Psoas muscle (tissue), 8 donors: ENCODE data around the gene GATB. TPM values are rescaled to one million over a fixed set of nuclear protein-coding genes. Genes with fewer than 3 reads are reported as not detected.

Source experiments
- ATAC-seq, 4 donors: fragments of 200-7000 bp; cut with Tn5 transposase; one replicate each; pipeline ENCODE4 v1.9.1; 2020; ENCODE audit warnings: moderate library complexity in 3 of 4, mild to moderate bottlenecking in 2 of 4
- DNase-seq, 2 donors: peaks; one replicate each; pipeline ENCODE4 v3.0.0-alpha.2; 2020
- H3K27ac ChIP-seq: fragments of 200-600 bp; one replicate; pipeline ENCODE4 v1.8.0; 2022
- H3K27me3 ChIP-seq, 3 donors: fragments of 200-600 bp in 1 of 3; one replicate each; pipeline versions ENCODE4 v1.6.1 to v1.8.0; 2013 to 2022; ENCODE audit warnings: low read length in 2 of 3, mild to moderate bottlenecking in 2 of 3, moderate library complexity in 1 of 3; ENCODE audit not compliant: insufficient read depth in 3 of 3
- H3K36me3 ChIP-seq, 2 donors: fragments of 200-600 bp in 1 of 2; one replicate each; pipeline versions ENCODE4 v1.6.1 to v1.8.0; 2013 to 2022; ENCODE audit warnings: low read depth in 1 of 2, mild to moderate bottlenecking in 1 of 2, moderate library complexity in 1 of 2; ENCODE audit not compliant: insufficient read depth in 1 of 2
- H3K4me1 ChIP-seq: fragments of 200-600 bp; one replicate; pipeline ENCODE4 v1.8.0; 2022
- H3K4me3 ChIP-seq: fragments of 200-600 bp; one replicate; pipeline ENCODE4 v1.8.0; 2022; ENCODE audit warnings: mild to moderate bottlenecking
- H3K9me3 ChIP-seq: fragments of 200-600 bp; one replicate; pipeline ENCODE4 v1.8.0; 2022
- WGBS, 3 donors: extraction: QIAGEN DNeasy Blood & Tissue Kit; methylation state at CpG; one replicate each; pipeline versions ENCODE4 v1.1.6 to v1.1.7; 2013; 5-methylcytosine and 5-hydroxymethylcytosine counted together
- intact Hi-C, 2 donors: fragments of 100-400 bp; cut with DNase I; formaldehyde crosslinking; loops; one replicate each; pipeline versions ENCODE4 v1.11.0 to v1.14.2; 2022
- polyA plus RNA-seq, 3 donors: library from polyadenylated mRNA; stranded (reverse); fragments of 200-250 nt; gene quantifications; one replicate each; pipeline ENCODE4 v1.2.3, GENCODE V29; 2013
- total RNA-seq, 4 donors: library from RNA; stranded (reverse); fragmentation: NEBNext Ultra II Directional in 2 of 4; extraction: Animal tissue kit (Norgen Biotek cat#: 25700) in 2 of 4; gene quantifications; one replicate each; pipeline versions ENCODE4 v1.2.1 to v1.2.4, GENCODE V29; 2021 to 2023
- TF ChIP-seq, protein P1 (sequence below): fragments of 200-600 bp; IDR thresholded peaks from one replicate; pipeline ENCODE4 v1.8.0; 2022; ENCODE audit warnings: antibody characterized with exemption
- donor health status: healthy with polysubstance abuse.
- donor health status: DM: no; HTN: no; CAD: no; lungs with moderate emphysema.
- donor health status: Bipolar disorder and iron deficiency.
- donor health status: healthy.
- donor health status: DM: yes; HTN: yes; CAD: no.
- donor health status: DM: no; HTN: no; CAD: no.
- donor health status: DM: no; HTN: no; CAD: no.
- donor health status: DM: yes; HTN: yes; CAD: no.

Gene GATB
- total and polyA plus RNA-seq, 7 donors, result 22.8 to 36.6 (median 28.3) TPM

- ATAC-seq (no peak), DNase-seq (no peak)
- Histone ChIP-seq H3K9me3 (no peaks in the 10 kb centered on the region), H3K27me3 (peaks cover 0 to 3% (median 0%) of the 10 kb centered on the region in 3 donors), H3K27ac (no peak overlapping the region), H3K4me1 (no peaks in the 10 kb centered on the region), H3K36me3 (no peaks in the 10 kb centered on the region), H3K4me3 (no peak overlapping the region)
- intact Hi-C loops, result no loop called here
- TF ChIP-seq, protein P1, sequence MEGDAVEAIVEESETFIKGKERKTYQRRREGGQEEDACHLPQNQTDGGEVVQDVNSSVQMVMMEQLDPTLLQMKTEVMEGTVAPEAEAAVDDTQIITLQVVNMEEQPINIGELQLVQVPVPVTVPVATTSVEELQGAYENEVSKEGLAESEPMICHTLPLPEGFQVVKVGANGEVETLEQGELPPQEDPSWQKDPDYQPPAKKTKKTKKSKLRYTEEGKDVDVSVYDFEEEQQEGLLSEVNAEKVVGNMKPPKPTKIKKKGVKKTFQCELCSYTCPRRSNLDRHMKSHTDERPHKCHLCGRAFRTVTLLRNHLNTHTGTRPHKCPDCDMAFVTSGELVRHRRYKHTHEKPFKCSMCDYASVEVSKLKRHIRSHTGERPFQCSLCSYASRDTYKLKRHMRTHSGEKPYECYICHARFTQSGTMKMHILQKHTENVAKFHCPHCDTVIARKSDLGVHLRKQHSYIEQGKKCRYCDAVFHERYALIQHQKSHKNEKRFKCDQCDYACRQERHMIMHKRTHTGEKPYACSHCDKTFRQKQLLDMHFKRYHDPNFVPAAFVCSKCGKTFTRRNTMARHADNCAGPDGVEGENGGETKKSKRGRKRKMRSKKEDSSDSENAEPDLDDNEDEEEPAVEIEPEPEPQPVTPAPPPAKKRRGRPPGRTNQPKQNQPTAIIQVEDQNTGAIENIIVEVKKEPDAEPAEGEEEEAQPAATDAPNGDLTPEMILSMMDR, result no peak
These were observed 27.2 kb upstream of the GATB start for GRCh38 chr4:151788021-151788420.

- no peaks in the 10 kb centered on the region for H3K4me1 ChIP-seq
- H3K9me3 ChIP-seq, result no peaks in the 10 kb centered on the region
- intact Hi-C loops, result no loop called here
- no peak overlapping the region for H3K27ac ChIP-seq
- no peak overlapping the region for H3K4me3 ChIP-seq
- DNase-seq (no peak), ATAC-seq (no peak)
- TF ChIP-seq, protein P1, result no peak
- peaks cover 0 to 3% (median 0%) of the 10 kb centered on the region in 3 donors for H3K27me3 ChIP-seq
- WGBS, 3 donors, result 92 to 100% (median 92%) methylated on average over 2 of the region's 2 CpGs
- no peaks in the 10 kb centered on the region for H3K36me3 ChIP-seq
These were observed 25.3 kb upstream of the GATB start for GRCh38 chr4:151786158-151786495.

DNA sequence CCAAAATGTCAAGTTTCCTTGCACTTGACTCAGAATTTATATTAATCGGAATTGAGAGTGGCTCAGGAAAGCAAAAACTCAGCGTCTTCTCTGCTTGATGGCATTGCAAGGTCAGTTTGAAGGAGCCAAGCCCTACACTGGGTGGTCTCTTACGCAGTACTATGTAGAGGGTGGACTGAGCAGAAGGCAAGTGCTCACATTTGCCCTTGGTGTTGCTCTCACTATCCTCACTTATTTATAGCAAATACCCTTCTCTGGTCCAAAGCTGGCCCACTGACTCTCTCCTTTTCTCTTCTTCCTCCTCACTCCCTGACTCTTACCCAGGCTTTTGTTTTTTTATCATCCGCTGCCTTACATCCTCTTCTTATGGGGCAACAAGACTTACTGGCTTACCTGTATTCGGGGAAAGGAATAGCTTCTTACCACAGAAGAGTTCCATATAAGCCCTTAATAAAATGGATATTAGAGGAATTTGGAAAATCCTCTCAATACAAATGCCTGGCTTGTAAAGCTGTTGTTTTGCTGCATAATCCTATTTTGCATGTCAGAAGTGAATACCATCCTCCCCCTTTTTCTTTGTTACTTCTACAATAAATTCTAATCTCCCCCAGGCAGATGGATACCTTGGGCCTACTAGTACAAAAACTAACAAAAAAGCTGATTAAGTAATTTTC, 24.8 kb upstream of the GATB start:
- intact Hi-C loops, result no loop called here
- no peak for DNase-seq
- no peaks in the 10 kb centered on the region for H3K9me3 ChIP-seq
- peaks cover 0 to 3% (median 0%) of the 10 kb centered on the region in 3 donors for H3K27me3 ChIP-seq
- ATAC-seq, result no peak
- no peaks in the 10 kb centered on the region for H3K36me3 ChIP-seq
- TF ChIP-seq, protein P1, result no peak
- no peaks in the 10 kb centered on the region for H3K4me1 ChIP-seq
- H3K27ac ChIP-seq, result no peak overlapping the region
- no peak overlapping the region for H3K4me3 ChIP-seq
- 71 to 80% (median 76%) methylated on average over 5 of the region's 5 CpGs for WGBS, 3 donors

GRCh38 chr4:151784706-151785105, 23.9 kb upstream of the GATB start:
- no peak for DNase-seq
- 66 to 75% (median 71%) methylated on average over 5 of the region's 5 CpGs for WGBS, 3 donors
- Histone ChIP-seq H3K27me3 (peaks cover 0 to under 1% (median 0%) of the 10 kb centered on the region in 3 donors), H3K36me3 (no peaks in the 10 kb centered on the region), H3K4me1 (no peaks in the 10 kb centered on the region), H3K9me3 (no peaks in the 10 kb centered on the region), H3K4me3 (no peak overlapping the region), H3K27ac (no peak overlapping the region)
- ATAC-seq, result no peak
- intact Hi-C loops, result no loop called here
- TF ChIP-seq, protein P1, result no peak

- intact Hi-C loops, result no loop called here
- no peaks in the 10 kb centered on the region for H3K36me3 ChIP-seq
- H3K27me3 ChIP-seq, result no peaks in the 10 kb centered on the region
- no peak overlapping the region for H3K4me3 ChIP-seq
- no peak overlapping the region for H3K27ac ChIP-seq
- TF ChIP-seq, protein P1, result no peak
- DNase-seq (no peak), ATAC-seq (no peak)
- no peaks in the 10 kb centered on the region for H3K4me1 ChIP-seq
- H3K9me3 ChIP-seq, result no peaks in the 10 kb centered on the region
These were observed 23.1 kb upstream of the GATB start for GRCh38 chr4:151783867-151784266.
